ENCODE data around the gene TAF4B.

Gene TAF4B

GRCh38 chr18:26320686-26321085 is 94.4 kb downstream of the TAF4B start:
- Histone ChIP-seq H3K9ac (ENCODE audit: low read length) (no peak overlapping the region), H2AFZ (ENCODE audit: low read depth, low read length, severe bottlenecking) (no peak overlapping the region), H3K27ac (ENCODE audit: low read depth, low read length) (no peak overlapping the region), H3K27me3 (ENCODE audit: low read length) (no peaks in the 10 kb centered on the region), H4K20me1 (ENCODE audit: low read depth, low read length) (no peaks in the 10 kb centered on the region), H3K36me3 (ENCODE audit: low read length) (peaks cover 65% of the 10 kb centered on the region), H3K4me2 (ENCODE audit: low read depth, low read length, poor library complexity, severe bottlenecking) (no peak overlapping the region), H3K9me3 (ENCODE audit: insufficient read depth, low read length) (no peaks in the 10 kb centered on the region), H3K79me2 (ENCODE audit: insufficient read depth, low read length) (peaks cover 8% of the 10 kb centered on the region; the same call in 1 of the 2 replicates), H3F3A (ENCODE audit: insufficient read depth) (peaks cover 25% of the 10 kb centered on the region; the same call in 1 of the 2 replicates), H3K4me3 (ENCODE audit: insufficient read depth, low read length, poor library complexity, severe bottlenecking) (no peak overlapping the region), H3K9me2 (replicated peaks; ENCODE audit: insufficient read depth, low read length) (no peaks in the 10 kb centered on the region)
- TF ChIP-seq CTCF (IDR thresholded peaks at IDR 0.05; ENCODE audit: insufficient read depth, low read length, poor library complexity, severe bottlenecking) (no peak), EZH2phosphoT487 (conservative IDR thresholded peaks at IDR 0.05; ENCODE audit: low read length) (no peak)

- Histone ChIP-seq H2AFZ (ENCODE audit: low read depth, low read length, severe bottlenecking) (no peak overlapping the region), H3K9me3 (ENCODE audit: insufficient read depth, low read length) (no peaks in the 10 kb centered on the region), H3K4me3 (ENCODE audit: insufficient read depth, low read length, poor library complexity, severe bottlenecking) (no peak overlapping the region), H3K9ac (ENCODE audit: low read length) (no peak overlapping the region), H3K27me3 (ENCODE audit: low read length) (no peaks in the 10 kb centered on the region), H3K79me2 (ENCODE audit: insufficient read depth, low read length) (peaks cover 8% of the 10 kb centered on the region; the same call in 1 of the 2 replicates), H3K36me3 (ENCODE audit: low read length) (peaks cover 78% of the 10 kb centered on the region), H3K27ac (ENCODE audit: low read depth, low read length) (no peak overlapping the region), H3K4me2 (ENCODE audit: low read depth, low read length, poor library complexity, severe bottlenecking) (no peak overlapping the region), H3K9me2 (replicated peaks; ENCODE audit: insufficient read depth, low read length) (no peaks in the 10 kb centered on the region), H4K20me1 (ENCODE audit: low read depth, low read length) (no peaks in the 10 kb centered on the region), H3F3A (ENCODE audit: insufficient read depth) (peaks cover 28% of the 10 kb centered on the region; the same call in 1 of the 2 replicates)
- TF ChIP-seq EZH2phosphoT487 (conservative IDR thresholded peaks at IDR 0.05; ENCODE audit: low read length) (no peak), CTCF (IDR thresholded peaks at IDR 0.05; ENCODE audit: insufficient read depth, low read length, poor library complexity, severe bottlenecking) (no peak)
Observed at GRCh38 chr18:26322890-26323653, 96.8 kb downstream of the TAF4B start.

- Histone ChIP-seq H3K27ac (ENCODE audit: low read depth, low read length) (no peak overlapping the region), H3K9ac (ENCODE audit: low read length) (no peak overlapping the region), H3K4me2 (ENCODE audit: low read depth, low read length, poor library complexity, severe bottlenecking) (no peak overlapping the region), H4K20me1 (ENCODE audit: low read depth, low read length) (no peaks in the 10 kb centered on the region), H2AFZ (ENCODE audit: low read depth, low read length, severe bottlenecking) (no peak overlapping the region), H3K27me3 (ENCODE audit: low read length) (no peaks in the 10 kb centered on the region), H3K9me2 (replicated peaks; ENCODE audit: insufficient read depth, low read length) (no peaks in the 10 kb centered on the region), H3K9me3 (ENCODE audit: insufficient read depth, low read length) (no peaks in the 10 kb centered on the region), H3F3A (ENCODE audit: insufficient read depth) (peaks cover 22% of the 10 kb centered on the region; the same call in 1 of the 2 replicates), H3K36me3 (ENCODE audit: low read length) (peaks cover 73% of the 10 kb centered on the region), H3K4me3 (ENCODE audit: insufficient read depth, low read length, poor library complexity, severe bottlenecking) (no peak overlapping the region), H3K79me2 (ENCODE audit: insufficient read depth, low read length) (peaks cover 8% of the 10 kb centered on the region; the same call in 1 of the 2 replicates)
- no peak for TF ChIP-seq CTCF (IDR thresholded peaks at IDR 0.05; ENCODE audit: insufficient read depth, low read length, poor library complexity, severe bottlenecking)
- no peak for TF ChIP-seq EZH2phosphoT487 (conservative IDR thresholded peaks at IDR 0.05; ENCODE audit: low read length)
Observed at GRCh38 chr18:26325771-26326170, 99.5 kb downstream of the TAF4B start.

All from SU-DHL-6 (cell line).